Measurements from ENCODE around the gene TMEM74B.

GRCh38 chr20:1180949-1181348, 3.8 kb downstream of the TMEM74B start:
- no peak for TF ChIP-seq CTCF (IDR thresholded peaks at IDR 0.05)
- no peak for TF ChIP-seq POLR2A (IDR thresholded peaks at IDR 0.05)
